Common myeloid progenitor, CD34-positive (primary cell): ENCODE data around the gene FKBP5.
"Not testable (repeated sequence)": the region's sequence is repeated elsewhere in the genome, so short reads cannot be mapped to it uniquely, and the experiment has no call there.

Experiments used
- CTCF ChIA-PET: fragments of 350-600 bp; sonication (Branson Sonifier 250); formaldehyde crosslinking; loops from one replicate; lab custom pipeline; 2021; ENCODE audit warnings: antibody characterized with exemption; lab: Charles Lee
- POLR2A ChIA-PET: fragments of 350-600 bp; sonication (Branson Sonifier 250); formaldehyde crosslinking; loops from one replicate; lab custom pipeline; 2021; ENCODE audit warnings: antibody characterized with exemption; lab: Charles Lee
- DNase-seq, 3 donors: peaks; one replicate each; pipeline versions ENCODE4 v3.0.0 to v3.0.0-alpha.2; 2013
- H3K27ac ChIP-seq, 2 experiments: 1 replicate in 1 of 2; 2 replicates in 1 of 2; pipeline ENCODE4 v1.7.0; 2013; ENCODE audit warnings: inconsistent platforms in 2 of 2, low read length in 2 of 2, mild to moderate bottlenecking in 2 of 2, low read depth in 1 of 2, moderate library complexity in 1 of 2; ENCODE audit not compliant: severe bottlenecking in 2 of 2, insufficient read depth in 1 of 2, poor library complexity in 1 of 2
- H3K27me3 ChIP-seq, 5 experiments: replicated peaks in 2 of 5; 1 replicate in 3 of 5; 2 replicates in 2 of 5; pipeline versions ENCODE4 v1.6.1 to v1.7.0; 2013; ENCODE audit warnings: low read length in 4 of 5, mild to moderate bottlenecking in 2 of 5, moderate library complexity in 2 of 5, inconsistent platforms in 1 of 5; ENCODE audit not compliant: insufficient read depth in 5 of 5, control insufficient read depth in 4 of 5
- H3K36me3 ChIP-seq, 4 experiments: 1 replicate in 2 of 4; 2 replicates in 2 of 4; pipeline versions ENCODE4 v1.6.1 to v1.7.0; 2013; ENCODE audit warnings: low read length in 3 of 4, control low read depth in 1 of 4, mild to moderate bottlenecking in 1 of 4; ENCODE audit not compliant: control insufficient read depth in 4 of 4, insufficient read depth in 4 of 4
- H3K4me1 ChIP-seq, 4 experiments: 1 replicate in 3 of 4; 2 replicates in 1 of 4; pipeline versions ENCODE4 v1.6.1 to v1.7.1; 2013; ENCODE audit warnings: low read length in 3 of 4, mild to moderate bottlenecking in 3 of 4, control low read depth in 1 of 4, inconsistent platforms in 1 of 4, moderate library complexity in 1 of 4; ENCODE audit not compliant: control insufficient read depth in 4 of 4, insufficient read depth in 4 of 4; ENCODE audit errors: control extremely low read depth in 1 of 4
- H3K4me3 ChIP-seq, 7 experiments: 1 replicate in 4 of 7; 2 replicates in 3 of 7; pipeline versions ENCODE4 v1.5.1 to v1.7.0; 2013; ENCODE audit warnings: mild to moderate bottlenecking in 7 of 7, low read length in 6 of 7, moderate library complexity in 6 of 7, inconsistent platforms in 2 of 7, low read depth in 2 of 7, control low read depth in 1 of 7; ENCODE audit not compliant: insufficient read depth in 4 of 7, control insufficient read depth in 1 of 7; ENCODE audit errors: extremely low read depth in 1 of 7
- H3K9me3 ChIP-seq, 5 experiments: 1 replicate in 4 of 5; 2 replicates in 1 of 5; pipeline versions ENCODE4 v1.6.1 to v1.7.1; 2013; ENCODE audit warnings: low read length in 4 of 5, mild to moderate bottlenecking in 2 of 5, inconsistent platforms in 1 of 5, low read depth in 1 of 5, moderate library complexity in 1 of 5; ENCODE audit not compliant: control insufficient read depth in 4 of 5, insufficient read depth in 2 of 5; ENCODE audit errors: control extremely low read depth in 1 of 5
- WGBS: methylation state at CpG from one replicate; pipeline ENCODE4 v1.1.5; 2013; ENCODE audit not compliant: insufficient coverage; 5-methylcytosine and 5-hydroxymethylcytosine counted together

Gene FKBP5

GRCh38 chr6:35539223-35539622 is 149.5 kb downstream of the FKBP5 start:
- Histone ChIP-seq H3K27me3 (no peaks in the 10 kb centered on the region), H3K4me1 (peaks cover 2 to 7% (median 3%) of the 10 kb centered on the region in 4 experiments), H3K9me3 (peaks cover 0 to 3% (median 0%) of the 10 kb centered on the region in 5 experiments), H3K4me3 (no peak overlapping the region), H3K27ac (no peak overlapping the region), H3K36me3 (no peaks in the 10 kb centered on the region)
- no peak for DNase-seq
- 100% methylated on average over 2 of the region's 3 CpGs for WGBS
- POLR2A ChIA-PET = interaction anchor here (0.6 kb wide), 2 partner anchors 22 to 83 kb away, joined by 3 to 7 read pairs; no protein-coding TSS in a partner anchor
- CTCF ChIA-PET = interaction anchor here (1.4 kb wide), 1 partner anchor 14 kb away, joined by 4 read pairs; no protein-coding TSS in a partner anchor

- POLR2A ChIA-PET, DNase-seq, H3K4me1 ChIP-seq, H3K27me3 ChIP-seq, H3K9me3 ChIP-seq, H3K27ac ChIP-seq, H3K4me3 ChIP-seq, H3K36me3 ChIP-seq: not testable (repeated sequence)
- CTCF ChIA-PET = interaction anchor here (1.2 to 1.4 kb wide), 3 partner anchors 13 to 33 kb away, joined by 4 to 8 read pairs (median 5); no protein-coding TSS in a partner anchor
- WGBS = 95% methylated on average over 4 of the region's 6 CpGs
These were observed 152.9 kb downstream of the FKBP5 start for GRCh38 chr6:35535847-35536246.

GRCh38 chr6:35534407-35535170 is 154.1 kb downstream of the FKBP5 start:
- no peaks in the 10 kb centered on the region for H3K9me3 ChIP-seq
- POLR2A ChIA-PET = no interaction called here
- CTCF ChIA-PET = interaction anchor here (1.0 kb wide), 1 partner anchor 18 kb away, joined by 3 read pairs; no protein-coding TSS in a partner anchor
- no peak overlapping the region for H3K27ac ChIP-seq
- peak in 1 of 3 donors; percentile 33 for DNase-seq
- H3K4me3 ChIP-seq = no peak overlapping the region
- WGBS = 57% methylated on average over 9 of the region's 11 CpGs
- no peaks in the 10 kb centered on the region for H3K27me3 ChIP-seq
- H3K36me3 ChIP-seq = no peaks in the 10 kb centered on the region
- peaks cover 0 to 4% (median 3%) of the 10 kb centered on the region in 4 experiments for H3K4me1 ChIP-seq

GRCh38 chr6:35533981-35534380 is 154.7 kb downstream of the FKBP5 start:
- DNase-seq = no peak
- POLR2A ChIA-PET = no interaction called here
- peaks cover 0 to 4% (median 3%) of the 10 kb centered on the region in 4 experiments for H3K4me1 ChIP-seq
- no peaks in the 10 kb centered on the region for H3K9me3 ChIP-seq
- WGBS = 75% methylated on average over 6 of the region's 6 CpGs
- no peaks in the 10 kb centered on the region for H3K36me3 ChIP-seq
- CTCF ChIA-PET = interaction anchor here (1.0 to 3.6 kb wide), 2 partner anchors 11 to 19 kb away, joined by 3 to 18 read pairs; no protein-coding TSS in a partner anchor
- H3K27me3 ChIP-seq = no peaks in the 10 kb centered on the region
- H3K27ac ChIP-seq = no peak overlapping the region
- no peak overlapping the region for H3K4me3 ChIP-seq

GRCh38 chr6:35532126-35532525 is 156.6 kb downstream of the FKBP5 start:
- WGBS = 100% methylated on average over 3 of the region's 4 CpGs
- Histone ChIP-seq H3K4me1 (peaks cover 0 to 4% (median 3%) of the 10 kb centered on the region in 4 experiments), H3K27me3 (no peaks in the 10 kb centered on the region), H3K9me3 (no peaks in the 10 kb centered on the region), H3K36me3 (no peaks in the 10 kb centered on the region), H3K27ac (no peak overlapping the region), H3K4me3 (no peak overlapping the region)
- no peak for DNase-seq
- ChIA-PET POLR2A (no interaction called here), CTCF (interaction anchor here (1.4 to 3.6 kb wide), 2 partner anchors 10 to 15 kb away, joined by 4 to 18 read pairs; no protein-coding TSS in a partner anchor)

- Histone ChIP-seq H3K4me3 (no peak overlapping the region), H3K36me3 (no peaks in the 10 kb centered on the region), H3K27ac (no peak overlapping the region), H3K9me3 (no peaks in the 10 kb centered on the region), H3K27me3 (peaks cover 0 to 2% (median 0%) of the 10 kb centered on the region in 5 experiments), H3K4me1 (peaks cover 0 to 11% (median 5%) of the 10 kb centered on the region in 4 experiments)
- POLR2A ChIA-PET = no interaction called here
- no peak for DNase-seq
- CTCF ChIA-PET = interaction anchor here (0.7 to 3.6 kb wide), 11 partner anchors 8 to 920 kb away, joined by 3 to 18 read pairs (median 5); no protein-coding TSS in a partner anchor
- WGBS = 100% methylated on average over 1 of the region's 3 CpGs
These were observed 164.2 kb downstream of the FKBP5 start for GRCh38 chr6:35524380-35525020.
